HEK293 (cell line): ENCODE data around the gene ABR.
A peak's percentile ranks its signal among the peaks of the same experiment; 100 is the strongest.

ENCODE experiments used
- BCL11B ChIP-seq: fragments of 450-650 bp; formaldehyde crosslinking; IDR thresholded peaks from 2 replicates; pipeline ENCODE4 v1.5.1; 2016; ENCODE audit warnings: low read depth, missing biosample characterization, missing genetic modification characterization
- ELK4 ChIP-seq: IDR thresholded peaks from 2 replicates; pipeline ENCODE4 v1.6.1; 2011; ENCODE audit warnings: mild to moderate bottlenecking, low read depth, low read length, borderline replicate concordance
- GLI4 ChIP-seq: fragments of 450-650 bp; formaldehyde crosslinking; IDR thresholded peaks from 2 replicates; pipeline ENCODE4 v1.5.1; 2016; ENCODE audit warnings: missing biosample characterization, missing genetic modification characterization
- HOXA7 ChIP-seq: sonication (generic); formaldehyde crosslinking; IDR thresholded peaks from 2 replicates; pipeline ENCODE4 v1.8.1; 2022; ENCODE audit warnings: missing genetic modification reagents, borderline replicate concordance
- OSR2 ChIP-seq: fragments of 450-650 bp; formaldehyde crosslinking; IDR thresholded peaks from 2 replicates; pipeline ENCODE4 v1.5.1; 2016; ENCODE audit warnings: missing biosample characterization, missing genetic modification characterization
- OVOL3 ChIP-seq: fragments of 450-650 bp; formaldehyde crosslinking; IDR thresholded peaks from 2 replicates; pipeline ENCODE4 v1.5.1; 2016; ENCODE audit warnings: missing biosample characterization, missing genetic modification characterization
- REPIN1 ChIP-seq: fragments of 450-650 bp; formaldehyde crosslinking; IDR thresholded peaks from 2 replicates; pipeline ENCODE4 v1.5.1; 2017; ENCODE audit warnings: missing biosample characterization, missing genetic modification characterization, low read depth
- YY1 ChIP-seq: fragments of 450-650 bp; formaldehyde crosslinking; IDR thresholded peaks from 2 replicates; pipeline ENCODE4 v1.5.1; 2018; ENCODE audit warnings: missing biosample characterization, missing genetic modification characterization
- ZBTB26 ChIP-seq: fragments of 450-650 bp; formaldehyde crosslinking; optimal IDR thresholded peaks from 2 replicates; pipeline ENCODE3; 2016; ENCODE audit warnings: missing biosample characterization, mild to moderate bottlenecking, missing genetic modification characterization
- ZBTB44 ChIP-seq: fragments of 450-650 bp; IDR thresholded peaks from 2 replicates; pipeline ENCODE4 v1.5.1; 2018; ENCODE audit warnings: missing biosample characterization, mild to moderate bottlenecking, missing genetic modification characterization
- ZFP69B ChIP-seq: fragments of 450-650 bp; formaldehyde crosslinking; IDR thresholded peaks from 2 replicates; pipeline ENCODE4 v1.5.1; 2016; ENCODE audit warnings: missing biosample characterization, missing genetic modification characterization
- ZNF10 ChIP-seq: fragments of 450-650 bp; formaldehyde crosslinking; IDR thresholded peaks from 2 replicates; pipeline ENCODE4 v1.5.1; 2017; ENCODE audit warnings: missing biosample characterization, missing genetic modification characterization
- ZNF114 ChIP-seq: fragments of 450-650 bp; formaldehyde crosslinking; IDR thresholded peaks from 2 replicates; pipeline ENCODE4 v1.5.0; 2017; ENCODE audit warnings: missing biosample characterization, missing genetic modification characterization
- ZNF175 ChIP-seq: fragments of 450-650 bp; formaldehyde crosslinking; IDR thresholded peaks from 2 replicates; pipeline ENCODE4 v1.5.1; 2016; ENCODE audit warnings: missing biosample characterization, missing genetic modification characterization
- ZNF221 ChIP-seq: fragments of 450-650 bp; formaldehyde crosslinking; IDR thresholded peaks from 2 replicates; pipeline ENCODE4 v1.5.1; 2017; ENCODE audit warnings: missing biosample characterization, missing genetic modification characterization, borderline replicate concordance
- ZNF266 ChIP-seq: fragments of 450-650 bp; formaldehyde crosslinking; IDR thresholded peaks from 2 replicates; pipeline ENCODE4 v1.5.1; 2016; ENCODE audit warnings: missing biosample characterization, missing genetic modification characterization, low read depth
- ZNF274 ChIP-seq, 2 experiments: fragments of 200-500 bp in 1 of 2; fragments of 450-650 bp in 1 of 2; sonication (Bioruptor generic) in 1 of 2; formaldehyde crosslinking in 1 of 2; IDR thresholded peaks; 2 replicates each; pipeline versions ENCODE4 v1.5.1 to v1.6.1; 2014 to 2016; ENCODE audit warnings: borderline replicate concordance in 1 of 2, inconsistent platforms in 1 of 2, low read length in 1 of 2, missing biosample characterization in 1 of 2, missing genetic modification characterization in 1 of 2
- ZNF324 ChIP-seq: fragments of 450-650 bp; formaldehyde crosslinking; IDR thresholded peaks from 2 replicates; pipeline ENCODE4 v1.5.1; 2016; ENCODE audit warnings: missing biosample characterization, missing genetic modification characterization
- ZNF350 ChIP-seq: fragments of 450-650 bp; formaldehyde crosslinking; IDR thresholded peaks from 2 replicates; pipeline ENCODE4 v1.5.0; 2017; ENCODE audit warnings: missing biosample characterization, mild to moderate bottlenecking, missing genetic modification characterization
- ZNF362 ChIP-seq: fragments of 450-650 bp; formaldehyde crosslinking; IDR thresholded peaks from 2 replicates; pipeline ENCODE4 v1.5.1; 2016; ENCODE audit warnings: missing biosample characterization, missing genetic modification characterization
- ZNF394 ChIP-seq: fragments of 450-650 bp; formaldehyde crosslinking; IDR thresholded peaks from 2 replicates; pipeline ENCODE4 v1.5.1; 2016; ENCODE audit warnings: missing biosample characterization, missing genetic modification characterization, mild to moderate bottlenecking, moderate library complexity, borderline replicate concordance
- ZNF426 ChIP-seq: fragments of 450-650 bp; formaldehyde crosslinking; IDR thresholded peaks from 2 replicates; pipeline ENCODE4 v1.5.1; 2017; ENCODE audit warnings: missing biosample characterization, missing genetic modification characterization, mild to moderate bottlenecking, inconsistent platforms, moderate library complexity
- ZNF449 ChIP-seq: fragments of 450-650 bp; formaldehyde crosslinking; IDR thresholded peaks from 2 replicates; pipeline ENCODE4 v1.5.1; 2017; ENCODE audit warnings: missing biosample characterization, mild to moderate bottlenecking, missing genetic modification characterization, moderate library complexity
- ZNF510 ChIP-seq: fragments of 450-650 bp; formaldehyde crosslinking; IDR thresholded peaks from 2 replicates; pipeline ENCODE4 v1.5.1; 2018; ENCODE audit warnings: mild to moderate bottlenecking, missing genetic modification characterization, missing biosample characterization; ENCODE audit not compliant: insufficient replicate concordance
- ZNF529 ChIP-seq: fragments of 450-650 bp; formaldehyde crosslinking; IDR thresholded peaks from 2 replicates; pipeline ENCODE4 v1.5.1; 2017; ENCODE audit warnings: missing genetic modification characterization, missing biosample characterization; ENCODE audit not compliant: insufficient replicate concordance
- ZNF561 ChIP-seq: fragments of 450-650 bp; IDR thresholded peaks from 2 replicates; pipeline ENCODE4 v1.5.1; 2018; ENCODE audit warnings: missing biosample characterization, missing genetic modification characterization, borderline replicate concordance
- ZNF571 ChIP-seq: fragments of 450-650 bp; formaldehyde crosslinking; IDR thresholded peaks from 2 replicates; pipeline ENCODE4 v1.5.0; 2017; ENCODE audit warnings: missing biosample characterization, missing genetic modification characterization
- ZNF596 ChIP-seq: fragments of 450-650 bp; IDR thresholded peaks from 2 replicates; pipeline ENCODE4 v1.5.0; 2018; ENCODE audit warnings: missing biosample characterization, mild to moderate bottlenecking, missing genetic modification characterization, moderate library complexity
- ZNF600 ChIP-seq: fragments of 450-650 bp; formaldehyde crosslinking; IDR thresholded peaks from 2 replicates; pipeline ENCODE4 v1.5.1; 2016; ENCODE audit warnings: missing biosample characterization, missing genetic modification characterization
- ZNF629 ChIP-seq: fragments of 450-650 bp; formaldehyde crosslinking; IDR thresholded peaks from 2 replicates; pipeline ENCODE4 v1.5.1; 2017; ENCODE audit warnings: missing biosample characterization, missing genetic modification characterization
- ZNF654 ChIP-seq: fragments of 450-650 bp; formaldehyde crosslinking; IDR thresholded peaks from 2 replicates; pipeline ENCODE4 v1.5.1; 2016; ENCODE audit warnings: low read depth, missing biosample characterization, missing genetic modification characterization
- ZNF664 ChIP-seq: fragments of 450-650 bp; formaldehyde crosslinking; IDR thresholded peaks from 2 replicates; pipeline ENCODE4 v1.5.1; 2016; ENCODE audit warnings: missing biosample characterization, missing genetic modification characterization
- ZNF670 ChIP-seq: fragments of 450-650 bp; formaldehyde crosslinking; IDR thresholded peaks from 2 replicates; pipeline ENCODE4 v1.5.1; 2016; ENCODE audit warnings: missing biosample characterization, missing genetic modification characterization, low read depth
- ZNF677 ChIP-seq: fragments of 450-650 bp; IDR thresholded peaks from 2 replicates; pipeline ENCODE4 v1.5.0; 2018; ENCODE audit warnings: missing biosample characterization, mild to moderate bottlenecking, missing genetic modification characterization, moderate library complexity

The ABR gene

GRCh38 chr17:1203111-1203966, 23.6 kb upstream of the ABR start (continued):
- TF ChIP-seq ZNF221 (no peak), ZNF571 (no peak), OSR2 (tag by site-specific recombination) (no peak), ELK4 (no peak), ZNF677 (tag by site-specific recombination) (no peak), OVOL3 (tag by site-specific recombination) (no peak), ZNF510 (tag by site-specific recombination) (no peak), ZNF529 (tag by site-specific recombination) (no peak), ZNF324 (tag by site-specific recombination) (no peak), ZNF664 (tag by site-specific recombination) (no peak), HOXA7 (CRISPR knock-in tag) (no peak), BCL11B (no peak), ZNF449 (no peak), ZFP69B (tag by site-specific recombination) (peak; percentile 28; the same call in 1 of the 2 replicates), ZNF654 (tag by site-specific recombination) (no peak), ZNF114 (tag by site-specific recombination) (no peak), ZNF10 (tag by site-specific recombination) (peak; percentile 21; the same call in 1 of the 2 replicates), ZBTB26 (tag by site-specific recombination) (peak; percentile 26), ZNF426 (tag by site-specific recombination) (no peak), ZNF266 (tag by site-specific recombination) (no peak), ZNF670 (tag by site-specific recombination) (no peak), ZNF600 (tag by site-specific recombination) (peak; percentile 30; the same call in 1 of the 2 replicates), REPIN1 (no peak), ZNF596 (tag by site-specific recombination) (no peak), ZNF175 (tag by site-specific recombination) (no peak), ZNF274 (IDR thresholded peaks at IDR 0.05; ENCODE audit: low read length) (no peak), ZNF274 (tag by site-specific recombination; IDR thresholded peaks at IDR 0.05; ENCODE audit: borderline replicate concordance) (no peak), ZNF350 (tag by site-specific recombination) (no peak), ZNF362 (tag by site-specific recombination) (no peak), ZNF561 (tag by site-specific recombination) (peak; percentile 52; the same call in 1 of the 2 replicates), GLI4 (tag by site-specific recombination) (no peak), ZBTB44 (tag by site-specific recombination) (no peak), ZNF394 (tag by site-specific recombination) (no peak), YY1 (no peak), ZNF629 (tag by site-specific recombination) (0 out of 2 replicates have a peak, but pooled peaks have one; percentile 27)
